Kidney epithelial cell (primary cell): ENCODE measurements around the gene IRS2. TPM values are rescaled to one million over a fixed set of nuclear protein-coding genes. Genes with fewer than 3 reads are reported as not detected.

Experiments used
- DNase-seq: peaks from one replicate; pipeline ENCODE4 v3.0.0-alpha.2; 2010; ENCODE audit warnings: low read depth
- H3K27me3 ChIP-seq: 2 replicates; pipeline ENCODE4 v1.6.0; 2011; ENCODE audit warnings: low read length; ENCODE audit not compliant: control insufficient read depth, insufficient read depth
- H3K36me3 ChIP-seq: 2 replicates; pipeline ENCODE4 v1.5.1; 2011; ENCODE audit warnings: low read length; ENCODE audit not compliant: control insufficient read depth, insufficient read depth
- H3K4me3 ChIP-seq: 2 replicates; pipeline ENCODE4 v1.5.1; 2011; ENCODE audit warnings: low read depth, mild to moderate bottlenecking, control low read depth, low read length
- CTCF ChIP-seq: IDR thresholded peaks from 2 replicates; pipeline ENCODE4 v1.5.1; 2011; ENCODE audit warnings: mild to moderate bottlenecking, moderate library complexity, low read length, control low read depth, inconsistent platforms; ENCODE audit not compliant: insufficient read depth, poor library complexity, severe bottlenecking
- total RNA-seq: library from RNA; depleted of rRNA; stranded (reverse); fragments of >200 nt; gene quantifications from 2 replicates; pipeline ENCODE4 v1.2.3, GENCODE V29; 2015

Gene IRS2
- total RNA-seq, 1 donor from 2014 or later: 27.1 TPM

DNA sequence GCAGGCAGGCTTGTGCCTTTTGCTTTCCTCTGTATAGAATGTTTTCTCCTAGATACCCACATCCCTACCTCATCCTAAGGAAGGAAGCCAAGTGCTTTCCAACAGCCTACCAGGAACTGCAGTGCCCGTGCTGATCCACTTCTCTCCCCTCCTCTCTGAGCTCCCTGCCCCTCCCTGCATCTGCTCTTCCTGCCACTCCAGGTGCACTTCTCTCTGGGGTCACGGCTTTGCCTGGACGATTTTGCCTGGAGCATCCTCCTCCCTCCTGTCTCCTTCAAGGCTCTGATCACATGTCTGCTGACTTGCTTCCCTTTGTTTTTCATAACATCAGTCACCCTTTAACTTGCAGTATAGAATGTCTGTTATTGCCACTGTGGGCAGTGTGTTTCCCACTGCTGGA, 34.7 kb upstream of the IRS2 start:
- Histone ChIP-seq H3K27me3 (no peaks in the 10 kb centered on the region), H3K4me3 (no peak overlapping the region), H3K36me3 (no peaks in the 10 kb centered on the region)
- TF ChIP-seq CTCF: no peak
- DNase-seq: no peak

DNA sequence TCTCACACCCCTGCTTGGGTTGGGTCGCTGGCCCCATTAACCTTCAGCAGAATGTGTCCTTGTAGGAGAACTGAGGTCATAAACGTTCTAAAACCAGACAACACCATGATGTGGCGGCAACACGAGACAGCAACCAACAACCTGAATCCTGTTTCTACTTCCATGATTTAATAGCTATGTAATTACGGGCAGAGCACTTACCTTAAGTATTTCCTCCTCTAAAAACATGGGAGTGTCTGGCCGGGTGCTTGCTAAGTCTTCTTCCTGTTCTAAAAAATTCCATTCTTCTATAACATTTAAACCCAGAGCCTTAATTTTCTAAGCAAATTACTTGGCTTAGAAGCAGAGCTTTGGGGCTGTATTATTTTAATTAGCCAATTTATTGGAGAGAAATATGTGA, 33.5 kb upstream of the IRS2 start:
- Histone ChIP-seq H3K4me3 (no peak overlapping the region), H3K36me3 (no peaks in the 10 kb centered on the region), H3K27me3 (no peaks in the 10 kb centered on the region)
- DNase-seq: no peak
- no peak for TF ChIP-seq CTCF

GRCh38 chr13:109818886-109819285, 32.5 kb upstream of the IRS2 start:
- TF ChIP-seq CTCF: no peak
- H3K27me3 ChIP-seq: no peaks in the 10 kb centered on the region
- DNase-seq: no peak
- H3K4me3 ChIP-seq: no peak overlapping the region
- no peaks in the 10 kb centered on the region for H3K36me3 ChIP-seq

- DNase-seq: no peak
- Histone ChIP-seq H3K4me3 (no peak overlapping the region), H3K27me3 (no peaks in the 10 kb centered on the region), H3K36me3 (no peaks in the 10 kb centered on the region)
- no peak for TF ChIP-seq CTCF
These were observed 31.5 kb upstream of the IRS2 start for GRCh38 chr13:109817591-109818535.

- TF ChIP-seq CTCF: no peak
- Histone ChIP-seq H3K36me3 (no peaks in the 10 kb centered on the region), H3K27me3 (no peaks in the 10 kb centered on the region), H3K4me3 (no peak overlapping the region)
- no peak for DNase-seq
These were observed 30.4 kb upstream of the IRS2 start for GRCh38 chr13:109816808-109817203.

GRCh38 chr13:109816112-109816807, 29.9 kb upstream of the IRS2 start:
- DNase-seq: no peak
- Histone ChIP-seq H3K27me3 (no peaks in the 10 kb centered on the region), H3K4me3 (no peak overlapping the region), H3K36me3 (no peaks in the 10 kb centered on the region)
- TF ChIP-seq CTCF: no peak
